ENCODE measurements around the gene FAT2.

- TF ChIP-seq CTCF (IDR thresholded peaks at IDR 0.05; ENCODE audit: borderline replicate concordance, extremely low read depth, low read length, poor library complexity, severe bottlenecking) (no peak), EZH2 (IDR thresholded peaks at IDR 0.05; ENCODE audit: borderline replicate concordance, low read depth, low read length, severe bottlenecking) (no peak)
Measured at GRCh38 chr5:151580858-151581257, 10.3 kb downstream of the FAT2 start.
